T-helper 22 cell (primary cell): ENCODE data around the gene MCRIP1.

Experiments used
- DNase-seq: peaks from one replicate; pipeline ENCODE4 v3.0.0-alpha.2; 2020; ENCODE audit warnings: low read depth

The MCRIP1 gene

DNA sequence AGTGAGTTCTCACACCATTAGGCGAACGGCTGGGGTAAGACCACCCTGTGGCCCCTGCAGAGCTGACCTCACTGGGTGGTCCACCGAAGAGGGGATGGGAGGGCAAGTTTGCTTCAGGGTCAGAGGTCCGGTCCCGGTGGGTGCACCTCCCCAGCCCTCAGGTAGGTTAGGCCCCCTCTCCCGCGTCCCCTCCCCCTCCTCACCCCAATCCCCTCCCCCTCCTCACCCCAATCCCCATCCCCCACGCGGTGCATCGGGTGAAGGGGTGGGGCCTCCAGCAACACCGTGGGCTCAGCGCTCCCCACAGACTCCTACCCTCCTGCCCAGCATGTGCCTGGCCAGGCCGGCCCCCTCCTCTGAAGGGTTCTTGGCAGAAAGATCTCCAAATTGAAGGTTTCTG, 13.4 kb downstream of the MCRIP1 start:
- no peak for DNase-seq

- DNase-seq = no peak
Observed at GRCh38 chr17:81817758-81818147, 15.3 kb downstream of the MCRIP1 start.

GRCh38 chr17:81815646-81815986, 17.5 kb downstream of the MCRIP1 start:
- DNase-seq = no peak

DNA sequence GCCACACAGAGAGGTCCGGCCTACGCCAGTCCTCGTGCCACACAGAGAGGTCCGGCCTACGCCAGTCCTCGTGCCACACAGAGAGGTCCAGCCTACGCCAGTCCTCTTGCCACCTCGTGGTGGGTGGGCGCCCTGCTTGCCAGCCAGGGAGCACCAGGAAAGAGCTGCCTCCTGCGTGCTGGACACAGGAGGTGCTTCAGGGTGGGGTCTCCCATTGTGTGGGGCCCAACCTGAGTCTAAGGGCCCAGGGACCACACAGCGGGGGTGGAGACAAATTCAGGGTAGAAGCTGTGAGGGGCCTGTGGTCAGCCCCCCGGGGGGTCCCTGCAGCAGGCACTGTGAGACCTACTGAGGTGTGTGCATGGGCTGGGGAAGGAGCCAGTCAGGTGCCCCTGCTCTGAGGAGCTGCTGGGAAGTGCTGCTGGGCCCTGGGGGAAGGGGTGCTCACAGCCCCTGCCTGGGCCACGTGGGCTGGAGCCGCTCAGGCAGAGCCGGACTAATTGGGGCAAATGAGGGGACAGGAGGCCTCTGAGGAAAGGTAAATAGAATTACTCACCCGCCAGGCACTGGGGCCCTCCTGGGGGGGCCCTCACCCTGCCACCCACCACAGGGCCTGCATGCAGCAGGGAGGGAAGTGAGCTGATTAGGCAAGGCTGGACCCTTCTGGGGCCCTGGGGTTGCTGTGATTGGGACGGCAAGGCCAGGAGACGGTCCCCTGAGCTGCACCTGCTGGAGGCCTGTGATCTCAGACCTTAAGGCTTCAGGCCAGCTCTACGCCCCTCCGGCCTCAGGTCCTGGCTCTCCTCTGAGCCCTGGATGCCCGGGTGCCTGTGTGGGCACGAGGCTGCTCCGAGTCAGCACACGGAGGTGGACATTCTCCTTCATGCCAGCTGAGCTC, 18.1 kb downstream of the MCRIP1 start:
- no peak for DNase-seq

GRCh38 chr17:81813861-81814683, 19.0 kb downstream of the MCRIP1 start:
- DNase-seq = no peak

GRCh38 chr17:81813371-81813684, 19.8 kb downstream of the MCRIP1 start:
- DNase-seq = no peak

DNA sequence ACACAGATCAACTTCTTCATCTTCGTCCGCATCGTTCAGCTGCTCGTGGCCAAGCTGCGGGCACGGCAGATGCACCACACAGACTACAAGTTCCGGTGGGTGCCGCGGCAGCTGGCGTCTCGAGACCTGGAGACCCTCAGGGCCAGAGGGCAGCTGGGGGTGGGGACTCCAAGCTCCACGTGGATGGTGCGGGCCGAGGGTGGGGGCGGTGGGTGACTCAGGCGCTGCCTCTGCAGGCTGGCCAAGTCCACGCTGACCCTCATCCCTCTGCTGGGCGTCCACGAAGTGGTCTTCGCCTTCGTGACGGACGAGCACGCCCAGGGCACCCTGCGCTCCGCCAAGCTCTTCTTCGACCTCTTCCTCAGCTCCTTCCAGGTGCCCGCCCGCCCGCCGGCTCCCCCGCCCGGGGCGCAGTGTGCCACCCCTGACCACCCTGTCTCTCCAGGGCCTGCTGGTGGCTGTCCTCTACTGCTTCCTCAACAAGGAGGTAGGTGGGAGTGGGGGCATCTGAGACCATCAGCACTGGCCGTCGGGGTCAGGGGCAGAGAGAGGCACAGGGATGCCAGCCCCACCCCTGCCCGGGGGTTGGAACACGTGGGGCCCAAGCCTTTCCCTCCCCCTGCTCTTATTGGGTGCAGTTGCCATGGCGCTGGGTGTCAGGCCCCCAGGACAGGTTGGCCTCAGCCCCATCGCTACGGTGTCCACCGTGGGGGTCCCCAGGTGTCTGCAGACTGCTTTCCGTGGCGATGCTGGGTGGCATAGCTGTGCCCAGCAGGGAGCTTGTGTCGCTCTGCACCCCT, 20.3 kb downstream of the MCRIP1 start:
- no peak for DNase-seq

- DNase-seq = no peak
Observed at GRCh38 chr17:81811705-81812570, 21.2 kb downstream of the MCRIP1 start.

DNA sequence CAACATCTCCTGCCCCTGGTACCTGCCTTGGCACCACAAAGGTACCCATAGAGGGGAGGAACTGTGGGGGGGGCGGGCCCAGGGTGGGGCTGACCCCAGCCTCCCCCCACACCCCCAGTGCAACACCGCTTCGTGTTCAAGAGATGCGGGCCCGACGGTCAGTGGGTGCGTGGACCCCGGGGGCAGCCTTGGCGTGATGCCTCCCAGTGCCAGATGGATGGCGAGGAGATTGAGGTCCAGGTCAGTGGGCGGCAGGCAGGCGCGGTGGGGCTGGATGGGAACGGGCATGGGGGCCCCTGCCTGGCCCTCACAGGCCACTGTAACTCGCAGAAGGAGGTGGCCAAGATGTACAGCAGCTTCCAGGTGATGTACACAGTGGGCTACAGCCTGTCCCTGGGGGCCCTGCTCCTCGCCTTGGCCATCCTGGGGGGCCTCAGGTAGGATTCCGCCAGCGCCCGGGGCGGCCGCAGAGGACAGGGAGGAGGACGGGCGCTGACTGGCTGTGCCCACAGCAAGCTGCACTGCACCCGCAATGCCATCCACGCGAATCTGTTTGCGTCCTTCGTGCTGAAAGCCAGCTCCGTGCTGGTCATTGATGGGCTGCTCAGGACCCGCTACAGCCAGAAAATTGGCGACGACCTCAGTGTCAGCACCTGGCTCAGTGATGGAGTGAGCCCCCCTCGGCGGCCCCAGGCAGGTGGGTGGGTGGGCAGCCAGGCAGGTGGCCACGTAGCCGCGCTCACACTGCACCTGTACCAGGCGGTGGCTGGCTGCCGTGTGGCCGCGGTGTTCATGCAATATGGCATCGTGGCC, 22.0 kb downstream of the MCRIP1 start:
- no peak for DNase-seq

DNA sequence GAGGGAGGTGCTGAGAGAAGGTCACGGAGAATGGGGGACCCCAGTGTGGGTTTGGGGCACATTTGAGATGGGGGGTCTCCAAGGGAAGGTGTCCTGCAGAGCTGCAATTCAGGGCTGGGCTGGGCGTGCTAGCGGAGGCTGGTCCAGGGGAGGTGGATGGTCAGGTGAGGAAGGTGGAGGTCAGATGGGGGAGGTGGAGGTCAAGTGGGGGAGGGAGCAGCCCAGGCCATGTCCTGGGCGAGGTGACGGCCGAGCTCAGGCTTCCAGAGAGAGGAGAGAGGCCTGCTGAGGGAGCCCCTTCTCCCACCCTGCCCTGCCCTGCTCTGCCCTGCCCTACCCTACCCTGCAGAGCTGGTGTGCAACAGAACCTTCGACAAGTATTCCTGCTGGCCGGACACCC, 22.6 kb downstream of the MCRIP1 start:
- no peak for DNase-seq

DNA sequence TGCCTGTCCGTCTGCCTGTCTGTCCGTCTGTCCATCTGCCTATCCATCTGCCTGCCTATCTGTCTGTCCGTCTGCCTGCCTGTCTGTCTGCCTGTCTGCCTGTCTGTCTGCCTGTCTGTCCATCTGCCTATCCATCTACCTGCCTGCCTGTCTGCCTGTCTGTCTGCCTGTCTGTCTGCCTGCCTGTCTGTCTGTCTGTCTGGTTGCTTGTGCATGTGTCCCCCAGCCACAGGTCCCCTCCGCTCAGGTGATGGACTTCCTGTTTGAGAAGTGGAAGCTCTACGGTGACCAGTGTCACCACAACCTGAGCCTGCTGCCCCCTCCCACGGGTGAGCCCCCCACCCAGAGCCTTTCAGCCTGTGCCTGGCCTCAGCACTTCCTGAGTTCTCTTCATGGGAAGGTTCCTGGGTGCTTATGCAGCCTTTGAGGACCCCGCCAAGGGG, 23.5 kb downstream of the MCRIP1 start:
- no peak for DNase-seq

- DNase-seq = no peak
Observed at GRCh38 chr17:81808778-81809555, 24.1 kb downstream of the MCRIP1 start.

- DNase-seq = no peak
Observed at GRCh38 chr17:81807839-81808238, 25.3 kb downstream of the MCRIP1 start.

GRCh38 chr17:81807210-81807719, 25.8 kb downstream of the MCRIP1 start:
- no peak for DNase-seq

- no peak for DNase-seq
Observed at GRCh38 chr17:81806461-81807209, 26.5 kb downstream of the MCRIP1 start.

DNA sequence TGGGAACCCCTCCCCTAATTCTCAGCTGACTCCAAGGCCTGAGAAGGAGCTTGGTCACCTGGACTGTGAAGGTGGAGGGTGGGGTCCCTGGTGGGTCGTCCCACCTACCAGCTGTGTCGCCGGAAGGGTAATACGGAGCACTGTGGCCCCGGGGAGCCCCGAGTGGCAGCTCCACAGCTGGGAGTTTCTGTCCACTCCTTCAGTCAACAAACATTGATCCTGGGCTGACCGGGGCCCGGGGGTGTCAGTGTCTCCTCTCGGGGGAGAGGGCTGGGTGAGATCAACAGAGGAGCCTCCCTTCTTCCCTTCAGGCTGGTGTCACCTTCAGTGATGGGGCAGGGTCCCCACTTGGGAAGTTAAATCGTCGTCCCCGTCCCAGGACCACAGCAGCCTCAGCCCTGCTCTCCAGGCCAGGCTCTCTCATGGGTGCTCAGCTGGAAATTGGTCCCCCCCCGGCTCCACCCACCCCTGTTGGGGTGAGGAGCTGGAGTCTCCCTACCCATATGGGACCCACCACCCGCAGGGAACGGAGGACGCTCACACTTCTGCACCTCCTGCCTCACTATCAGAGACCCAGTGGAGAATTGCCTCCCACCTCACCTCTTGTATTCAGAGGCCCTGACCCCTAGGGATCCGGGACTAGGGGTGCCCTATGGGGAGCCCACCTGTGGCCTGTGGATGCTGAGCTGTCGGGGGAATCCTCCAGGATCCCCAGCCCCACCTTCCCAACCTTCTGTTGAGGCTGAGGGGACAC, 27.2 kb downstream of the MCRIP1 start:
- no peak for DNase-seq

DNA sequence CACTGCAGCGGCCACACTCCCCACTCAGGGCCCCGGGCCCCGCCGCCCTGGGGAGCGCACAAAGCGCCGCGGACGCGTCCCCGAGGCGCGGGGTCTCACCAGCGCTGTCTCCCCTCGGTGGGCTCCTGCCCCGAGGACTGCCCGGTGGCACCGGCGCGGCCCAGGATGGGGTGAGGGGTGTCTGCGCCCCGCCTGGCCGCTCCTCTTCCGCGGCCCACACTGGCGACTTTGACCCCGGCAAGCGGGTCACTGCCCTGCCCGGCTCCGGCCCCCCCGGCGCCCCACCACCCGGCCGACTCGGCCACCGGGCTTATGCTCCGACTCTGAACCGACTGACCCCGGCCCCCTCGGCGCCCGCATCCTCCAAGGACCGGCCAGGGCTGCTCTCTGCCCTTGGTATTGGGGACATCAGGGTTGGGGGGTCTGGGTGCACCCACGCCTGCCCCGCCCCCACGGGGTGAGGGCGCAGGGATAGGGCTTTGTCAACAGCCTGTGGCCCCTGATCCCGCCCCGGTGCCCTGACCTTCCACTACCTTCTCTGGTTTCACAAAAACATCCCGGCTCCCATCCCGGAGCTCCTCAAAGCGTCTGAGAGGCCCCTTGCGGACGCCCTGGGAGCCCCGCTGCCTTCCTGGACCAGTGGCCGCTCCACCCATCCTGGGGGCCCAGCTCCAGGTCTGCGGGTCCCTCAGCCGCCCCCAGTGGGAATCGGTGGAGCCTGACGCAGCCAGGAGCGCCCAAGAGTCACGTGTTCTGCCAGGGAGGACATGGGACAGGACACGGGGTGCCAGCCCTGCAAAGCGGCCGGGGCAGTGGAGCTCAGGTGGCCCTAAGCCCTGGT, 28.3 kb downstream of the MCRIP1 start:
- DNase-seq = no peak
